Sigmoid colon (tissue), 7 donors: ENCODE results near the gene FSTL1. TPM values are rescaled to one million over a fixed set of nuclear protein-coding genes. Genes with fewer than 3 reads are reported as not detected.

Experiments
- DNase-seq: peaks from one replicate; pipeline ENCODE4 v3.0.0-alpha.2; 2019
- H3K27ac ChIP-seq, 4 donors: fragments of 200-600 bp; sonication (generic); one replicate each; pipeline ENCODE4 v1.5.1; 2016 to 2019; ENCODE audit warnings: mild to moderate bottlenecking in 1 of 4
- H3K27me3 ChIP-seq, 3 donors: fragments of 200-600 bp; sonication (generic); one replicate each; pipeline ENCODE4 v1.5.1; 2019; ENCODE audit warnings: mild to moderate bottlenecking in 1 of 3
- H3K36me3 ChIP-seq, 4 donors: fragments of 200-600 bp; sonication (generic); one replicate each; pipeline ENCODE4 v1.5.1; 2016 to 2019
- H3K4me1 ChIP-seq, 4 donors: fragments of 200-600 bp; sonication (generic); one replicate each; pipeline ENCODE4 v1.5.1; 2017 to 2019
- H3K4me3 ChIP-seq, 4 donors: fragments of 200-600 bp; sonication (generic); one replicate each; pipeline ENCODE4 v1.5.1; 2017 to 2019; ENCODE audit warnings: mild to moderate bottlenecking in 2 of 4, moderate library complexity in 1 of 4
- H3K9me3 ChIP-seq, 4 donors: fragments of 200-600 bp in 3 of 4; sonication (generic) in 3 of 4; one replicate each; pipeline versions ENCODE4 v1.5.1 to v1.6.1; 2013 to 2019
- CTCF ChIP-seq, 4 experiments: fragments of 450-650 bp in 3 of 4; fragments of 200-600 bp in 1 of 4; IDR thresholded peaks; one replicate each; pipeline ENCODE4 v1.5.1; 2016 to 2019; ENCODE audit warnings: antibody characterized with exemption in 4 of 4, mild to moderate bottlenecking in 3 of 4, moderate library complexity in 2 of 4
- EP300 ChIP-seq, 4 donors: sonication (generic); formaldehyde crosslinking; IDR thresholded peaks; one replicate each; pipeline ENCODE4 v1.6.1; 2017; ENCODE audit warnings: antibody characterized with exemption in 4 of 4
- POLR2A ChIP-seq, 2 donors: fragments of 450-650 bp; IDR thresholded peaks; one replicate each; pipeline ENCODE4 v1.6.1; 2016; ENCODE audit warnings: antibody characterized with exemption in 2 of 2, mild to moderate bottlenecking in 2 of 2, moderate library complexity in 2 of 2
- POLR2AphosphoS5 ChIP-seq, 4 donors: sonication (generic); formaldehyde crosslinking; IDR thresholded peaks; one replicate each; pipeline ENCODE4 v1.6.1; 2017; ENCODE audit warnings: antibody characterized with exemption in 4 of 4
- WGBS, 2 donors: extraction: QIAGEN DNeasy Blood & Tissue Kit; methylation state at CpG; one replicate each; pipeline ENCODE4 v1.1.7; 2013; 5-methylcytosine and 5-hydroxymethylcytosine counted together
- intact Hi-C: fragments of 100-400 bp; cut with DNase I; formaldehyde crosslinking; loops from one replicate; pipeline ENCODE4 v1.15.1; 2023
- polyA plus RNA-seq, 3 donors: library from polyadenylated mRNA; stranded (reverse); fragments of 200-250 nt; gene quantifications; one replicate each; pipeline ENCODE4 v1.2.3, GENCODE V29; 2013
- total RNA-seq, 4 donors: library from RNA; depleted of rRNA; stranded (reverse); fragments of >200 nt; gene quantifications; one replicate each; pipeline ENCODE4 v1.1.0, GENCODE V29; 2016
- donor health status: healthy with polysubstance abuse.
- donor health status: Bipolar disorder and iron deficiency.
- donor health status: healthy.

The FSTL1 gene
- total and polyA plus RNA-seq, 7 donors, result 8.1 to 653 (median 266) TPM

GRCh38 chr3:120438216-120438615, 12.6 kb downstream of the FSTL1 start:
- H3K27me3 ChIP-seq, result no peaks in the 10 kb centered on the region
- no peaks in the 10 kb centered on the region for H3K9me3 ChIP-seq
- no peak overlapping the region for H3K4me3 ChIP-seq
- H3K36me3 ChIP-seq, result peaks cover 0 to 21% (median 0%) of the 10 kb centered on the region in 4 donors
- H3K27ac ChIP-seq, result peak overlapping the region; percentile 59 to 96 (median 76)
- DNase-seq, result no peak
- WGBS, 2 donors, result 90 to 94% methylated on average over 4 of the region's 4 CpGs
- intact Hi-C loops, result no loop called here
- peaks cover 0 to 98% (median 97%) of the 10 kb centered on the region in 4 donors for H3K4me1 ChIP-seq
- TF ChIP-seq POLR2A (IDR thresholded peaks at IDR 0.05) (no peak), POLR2AphosphoS5 (IDR thresholded peaks at IDR 0.05) (no peak), EP300 (IDR thresholded peaks at IDR 0.05) (peak in 1 of 4 donors; percentile 28), CTCF (IDR thresholded peaks at IDR 0.05) (no peak)

DNA sequence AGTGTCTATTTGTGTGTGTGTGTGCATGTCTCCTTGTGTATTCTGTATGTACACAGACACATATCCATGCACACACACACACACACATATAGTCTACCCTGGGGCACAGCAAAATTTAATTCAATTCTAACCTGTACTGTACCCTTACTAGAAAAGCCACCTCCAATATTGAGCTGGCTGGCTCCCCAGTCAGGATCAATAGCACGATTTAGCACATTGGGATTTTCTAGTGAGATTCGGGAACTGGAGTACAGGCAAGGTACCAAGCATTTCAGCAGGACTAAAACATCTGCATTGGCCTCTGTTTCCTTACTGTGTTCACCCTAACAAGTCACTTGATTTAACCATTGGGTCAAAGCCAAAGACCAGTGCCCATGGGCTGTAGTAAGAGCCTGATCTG, 13.2 kb downstream of the FSTL1 start:
- Histone ChIP-seq H3K4me1 (peaks cover 0 to 100% (median 99%) of the 10 kb centered on the region in 4 donors), H3K27me3 (no peaks in the 10 kb centered on the region), H3K9me3 (no peaks in the 10 kb centered on the region), H3K27ac (peak overlapping the region; percentile 59 to 96 (median 76)), H3K4me3 (no peak overlapping the region), H3K36me3 (peaks cover 0 to 21% (median 0%) of the 10 kb centered on the region in 4 donors)
- no peak for TF ChIP-seq EP300 (IDR thresholded peaks at IDR 0.05)
- TF ChIP-seq CTCF (IDR thresholded peaks at IDR 0.05), result no peak
- TF ChIP-seq POLR2AphosphoS5 (IDR thresholded peaks at IDR 0.05), result no peak
- TF ChIP-seq POLR2A (IDR thresholded peaks at IDR 0.05), result no peak
- no peak for DNase-seq
- intact Hi-C loops, result no loop called here
- WGBS, 2 donors, result 94 to 95% methylated on average over 2 of the region's 2 CpGs

DNA sequence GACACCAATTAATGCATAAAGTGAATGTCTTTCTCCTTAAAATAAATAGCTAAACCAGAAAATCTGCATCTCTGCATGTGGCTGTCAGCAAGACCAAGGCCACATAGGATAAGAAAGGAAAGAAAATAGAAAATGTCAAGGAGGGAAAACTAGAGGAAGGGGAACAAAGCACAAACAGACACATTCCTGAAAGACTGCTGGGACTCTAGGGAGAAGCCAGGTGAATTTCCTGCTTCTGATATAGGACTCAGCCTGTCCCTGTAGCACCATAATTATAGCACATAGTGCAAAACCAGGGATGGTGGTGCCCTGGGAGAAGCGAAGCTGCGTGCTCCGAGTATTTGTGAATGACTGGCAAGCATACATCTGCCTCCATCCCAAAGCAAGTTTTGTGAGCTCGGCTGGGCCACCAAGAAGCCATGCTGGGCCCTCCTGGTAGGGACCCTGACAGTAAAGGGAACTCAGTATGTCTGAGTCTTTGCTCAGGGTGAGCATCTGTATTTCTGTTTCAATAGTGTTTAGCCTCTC, 14.2 kb downstream of the FSTL1 start:
- H3K36me3 ChIP-seq, result peaks cover 0 to 21% (median 0%) of the 10 kb centered on the region in 4 donors
- no peak for DNase-seq
- H3K4me3 ChIP-seq, result no peak overlapping the region
- 94 to 97% methylated on average over 4 of the region's 4 CpGs for WGBS, 2 donors
- peaks cover 0 to 100% (median 99%) of the 10 kb centered on the region in 4 donors for H3K4me1 ChIP-seq
- intact Hi-C loops, result no loop called here
- H3K27me3 ChIP-seq, result no peaks in the 10 kb centered on the region
- peak overlapping the region; percentile 37 to 96 (median 69) for H3K27ac ChIP-seq
- no peak for TF ChIP-seq POLR2A (IDR thresholded peaks at IDR 0.05)
- TF ChIP-seq POLR2AphosphoS5 (IDR thresholded peaks at IDR 0.05), result no peak
- no peak for TF ChIP-seq CTCF (IDR thresholded peaks at IDR 0.05)
- no peak for TF ChIP-seq EP300 (IDR thresholded peaks at IDR 0.05)
- H3K9me3 ChIP-seq, result no peaks in the 10 kb centered on the region

DNA sequence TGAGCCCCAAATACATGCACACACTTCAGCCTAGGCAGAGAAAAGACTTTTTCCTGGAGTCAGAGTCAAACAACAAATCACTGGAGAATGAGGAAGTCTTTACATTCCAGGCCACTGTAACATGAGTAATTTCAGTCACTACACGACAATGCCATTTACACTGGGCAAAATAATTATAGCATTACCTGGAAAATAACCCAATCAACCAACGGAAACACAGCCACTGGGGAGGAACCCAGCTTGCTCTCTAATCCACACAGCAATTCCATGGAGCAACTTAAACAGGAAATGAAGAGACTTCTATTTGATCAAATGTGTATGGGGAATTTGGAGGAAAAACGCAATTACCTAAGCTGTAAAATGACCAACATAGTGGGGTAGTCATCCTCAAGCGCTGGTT, 15.2 kb downstream of the FSTL1 start:
- peaks cover 0 to 25% (median 0%) of the 10 kb centered on the region in 4 donors for H3K36me3 ChIP-seq
- H3K9me3 ChIP-seq, result no peaks in the 10 kb centered on the region
- TF ChIP-seq POLR2A (IDR thresholded peaks at IDR 0.05) (no peak), CTCF (IDR thresholded peaks at IDR 0.05) (no peak), POLR2AphosphoS5 (IDR thresholded peaks at IDR 0.05) (no peak), EP300 (IDR thresholded peaks at IDR 0.05) (no peak)
- 12 to 41% methylated on average over 4 of the region's 4 CpGs for WGBS, 2 donors
- no peak for DNase-seq
- peak overlapping the region; percentile 3 to 96 (median 80) for H3K27ac ChIP-seq
- H3K27me3 ChIP-seq, result no peaks in the 10 kb centered on the region
- no peak overlapping the region for H3K4me3 ChIP-seq
- peaks cover 0 to 100% (median 98%) of the 10 kb centered on the region in 4 donors for H3K4me1 ChIP-seq
- intact Hi-C loops, result no loop called here
